Endodermal cell (in vitro differentiated cells): ENCODE measurements around the gene LCN12. TPM values are rescaled to one million over a fixed set of nuclear protein-coding genes. Genes with fewer than 3 reads are reported as not detected.

Experiments
- DNase-seq: peaks from one replicate; pipeline ENCODE4 v3.0.0-alpha.2; 2017
- H3K27ac ChIP-seq: 2 replicates; pipeline ENCODE4 v1.5.1; 2013; ENCODE audit warnings: mild to moderate bottlenecking, low read depth, low read length, moderate library complexity
- H3K27me3 ChIP-seq: 2 replicates; pipeline ENCODE4 v1.6.1; 2013; ENCODE audit warnings: mild to moderate bottlenecking, low read length, moderate library complexity; ENCODE audit not compliant: insufficient read depth, control insufficient read depth, poor library complexity, severe bottlenecking
- H3K36me3 ChIP-seq: 2 replicates; pipeline ENCODE4 v1.7.0; 2013; ENCODE audit warnings: mild to moderate bottlenecking, low read length, moderate library complexity; ENCODE audit not compliant: control insufficient read depth, insufficient read depth
- H3K4me1 ChIP-seq: one replicate; pipeline ENCODE4 v1.7.0; 2013; ENCODE audit warnings: low read length; ENCODE audit not compliant: control insufficient read depth, insufficient read depth
- H3K4me3 ChIP-seq: 2 replicates; pipeline ENCODE4 v1.5.1; 2013; ENCODE audit warnings: mild to moderate bottlenecking, low read length, moderate library complexity
- H3K9ac ChIP-seq: 2 replicates; pipeline ENCODE4 v1.6.1; 2013; ENCODE audit warnings: mild to moderate bottlenecking, low read length, moderate library complexity; ENCODE audit not compliant: poor library complexity, severe bottlenecking; ENCODE audit errors: extremely low read depth
- H3K9me3 ChIP-seq: 2 replicates; pipeline ENCODE4 v1.6.1; 2013; ENCODE audit warnings: mild to moderate bottlenecking, low read length, moderate library complexity; ENCODE audit not compliant: control insufficient read depth
- H3K27ac Mint-ChIP-seq: 2 replicates; pipeline ENCODE4 v1.8.0; 2020; ENCODE audit warnings: mixed read lengths
- H3K27me3 Mint-ChIP-seq: 2 replicates; pipeline ENCODE4 v1.8.0; 2021; ENCODE audit warnings: mild to moderate bottlenecking, mixed read lengths; ENCODE audit not compliant: insufficient read depth
- H3K36me3 Mint-ChIP-seq: 2 replicates; pipeline ENCODE4 v1.8.0; 2020; ENCODE audit warnings: low read depth, mixed read lengths
- H3K4me1 Mint-ChIP-seq: 2 replicates; pipeline ENCODE4 v1.8.0; 2020; ENCODE audit warnings: mixed read lengths
- H3K4me3 Mint-ChIP-seq: 2 replicates; pipeline ENCODE4 v1.8.0; 2020; ENCODE audit warnings: mild to moderate bottlenecking, moderate library complexity, mixed read lengths
- H3K9me3 Mint-ChIP-seq: 2 replicates; pipeline ENCODE4 v1.8.0; 2020; ENCODE audit warnings: mild to moderate bottlenecking, mixed read lengths
- WGBS, 2 experiments: methylation state at CpG; one replicate each; pipeline versions ENCODE4 v1.1.5 to v1.1.7; 2013; ENCODE audit warnings: missing lambda C conversion rate in 2 of 2, mixed read lengths in 1 of 2; ENCODE audit not compliant: insufficient coverage in 1 of 2, insufficient read length in 1 of 2; 5-methylcytosine and 5-hydroxymethylcytosine counted together
- total RNA-seq, 2 donors: library from RNA; stranded (reverse); fragmentation: NEBNext Ultra II Directional in 1 of 2; extraction: Animal tissue kit (Norgen Biotek cat#: 25700) in 1 of 2; gene quantifications; 2 replicates in 1 of 2; 3 replicates in 1 of 2; pipeline ENCODE4 v1.2.1, GENCODE V29; 2021
- TF ChIP-seq, protein P1 (sequence below): fragments of 200-600 bp; sonication (generic); conservative IDR thresholded peaks from 2 replicates; pipeline ENCODE4 v1.5.0; 2021; ENCODE audit warnings: antibody characterized with exemption, mild to moderate bottlenecking

Gene LCN12
- total RNA-seq, 2 donors from 2014 or later = 2.1 to 4.4 TPM

DNA sequence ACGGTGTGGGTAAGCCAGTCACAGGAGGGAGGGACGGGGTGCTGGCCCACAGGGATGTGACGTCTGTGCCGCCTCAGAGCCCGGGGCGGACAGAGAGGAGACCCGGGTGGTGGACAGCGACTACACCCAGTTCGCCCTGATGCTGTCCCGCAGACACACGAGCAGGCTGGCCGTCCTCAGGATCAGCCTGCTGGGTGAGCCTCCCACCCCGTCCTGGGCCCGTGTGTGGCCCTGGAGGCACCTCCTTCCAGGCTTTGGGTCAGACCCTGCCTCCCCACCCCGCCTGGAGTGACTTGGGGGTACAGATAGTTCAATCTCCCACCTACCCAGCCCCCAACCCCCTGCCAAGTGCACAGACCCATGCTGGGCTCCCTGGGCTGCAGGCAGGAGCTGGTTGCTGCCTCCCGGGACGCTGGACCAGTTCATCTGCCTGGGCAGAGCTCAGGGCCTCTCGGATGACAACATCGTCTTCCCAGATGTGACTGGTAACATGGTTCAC lies 1.7 kb downstream of the LCN12 start:
- no peak overlapping the region for H3K4me3 ChIP-seq
- H3K36me3 Mint-ChIP-seq = no peaks in the 10 kb centered on the region
- H3K4me1 ChIP-seq = peaks cover 3% of the 10 kb centered on the region
- H3K27ac Mint-ChIP-seq = no peak overlapping the region
- H3K27me3 Mint-ChIP-seq = peaks cover 4% of the 10 kb centered on the region
- no peak overlapping the region for H3K27ac ChIP-seq
- H3K9me3 ChIP-seq = no peaks in the 10 kb centered on the region
- TF ChIP-seq, protein P1, sequence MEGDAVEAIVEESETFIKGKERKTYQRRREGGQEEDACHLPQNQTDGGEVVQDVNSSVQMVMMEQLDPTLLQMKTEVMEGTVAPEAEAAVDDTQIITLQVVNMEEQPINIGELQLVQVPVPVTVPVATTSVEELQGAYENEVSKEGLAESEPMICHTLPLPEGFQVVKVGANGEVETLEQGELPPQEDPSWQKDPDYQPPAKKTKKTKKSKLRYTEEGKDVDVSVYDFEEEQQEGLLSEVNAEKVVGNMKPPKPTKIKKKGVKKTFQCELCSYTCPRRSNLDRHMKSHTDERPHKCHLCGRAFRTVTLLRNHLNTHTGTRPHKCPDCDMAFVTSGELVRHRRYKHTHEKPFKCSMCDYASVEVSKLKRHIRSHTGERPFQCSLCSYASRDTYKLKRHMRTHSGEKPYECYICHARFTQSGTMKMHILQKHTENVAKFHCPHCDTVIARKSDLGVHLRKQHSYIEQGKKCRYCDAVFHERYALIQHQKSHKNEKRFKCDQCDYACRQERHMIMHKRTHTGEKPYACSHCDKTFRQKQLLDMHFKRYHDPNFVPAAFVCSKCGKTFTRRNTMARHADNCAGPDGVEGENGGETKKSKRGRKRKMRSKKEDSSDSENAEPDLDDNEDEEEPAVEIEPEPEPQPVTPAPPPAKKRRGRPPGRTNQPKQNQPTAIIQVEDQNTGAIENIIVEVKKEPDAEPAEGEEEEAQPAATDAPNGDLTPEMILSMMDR = no peak
- no peak for DNase-seq
- H3K36me3 ChIP-seq = no peaks in the 10 kb centered on the region
- H3K27me3 ChIP-seq = no peaks in the 10 kb centered on the region
- H3K4me1 Mint-ChIP-seq = peaks cover 4% of the 10 kb centered on the region
- H3K9ac ChIP-seq = no peak overlapping the region
- 87 to 92% methylated on average over 10 to 19 of the region's 19 CpGs for WGBS, 2 experiments
- no peak overlapping the region for H3K4me3 Mint-ChIP-seq
- H3K9me3 Mint-ChIP-seq = no peaks in the 10 kb centered on the region

DNA sequence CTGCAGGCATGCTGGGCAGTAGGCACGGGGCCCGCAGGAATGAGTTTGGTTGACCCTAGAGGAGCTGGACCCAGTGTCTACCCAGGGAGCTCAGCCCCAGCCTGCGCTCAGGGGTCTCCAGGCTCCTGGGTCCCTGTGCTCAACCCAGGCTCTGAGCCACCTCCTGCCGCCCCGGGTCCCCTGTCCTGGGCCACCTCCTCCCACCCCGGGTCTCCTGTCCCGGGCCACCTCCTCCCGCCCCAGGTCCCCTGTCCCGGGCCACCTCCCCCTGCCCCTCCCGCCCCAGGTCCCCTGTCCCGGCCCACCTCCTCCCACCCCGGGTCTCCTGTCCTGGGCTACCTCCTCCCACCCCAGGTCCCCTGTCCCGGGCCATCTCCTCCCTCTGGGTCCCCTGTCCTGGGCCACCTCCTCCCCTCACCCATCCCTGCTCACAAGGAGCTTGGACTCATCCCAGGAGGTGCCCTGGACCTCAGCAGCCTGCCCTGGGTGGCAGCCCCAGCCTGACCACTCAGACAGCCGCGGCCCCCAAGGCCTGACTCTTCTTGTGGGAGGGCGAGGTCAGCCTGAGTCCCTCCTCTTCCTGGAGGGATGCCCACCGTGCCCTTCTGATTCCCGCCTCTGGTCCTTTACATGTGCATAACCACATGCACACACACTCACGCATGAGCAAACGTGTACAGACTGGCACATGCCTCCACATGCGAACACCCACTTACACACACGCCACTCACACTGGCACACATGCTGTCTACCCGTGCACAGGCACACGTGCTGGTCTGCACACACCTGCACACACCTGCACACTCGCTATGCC lies 2.4 kb downstream of the LCN12 start:
- H3K9ac ChIP-seq = no peak overlapping the region
- no peaks in the 10 kb centered on the region for H3K9me3 Mint-ChIP-seq
- no peak overlapping the region for H3K4me3 Mint-ChIP-seq
- TF ChIP-seq, protein P1 = no peak
- H3K27me3 ChIP-seq = no peaks in the 10 kb centered on the region
- peaks cover 4% of the 10 kb centered on the region for H3K4me1 Mint-ChIP-seq
- peaks cover 3% of the 10 kb centered on the region for H3K4me1 ChIP-seq
- H3K27ac Mint-ChIP-seq = no peak overlapping the region
- no peak for DNase-seq
- whole genome bisulfite sequencing, 2 experiments = 90 to 97% methylated on average over 16 to 23 of the region's 25 CpGs
- H3K27me3 Mint-ChIP-seq = peaks cover 4% of the 10 kb centered on the region
- H3K36me3 Mint-ChIP-seq = no peaks in the 10 kb centered on the region
- no peak overlapping the region for H3K4me3 ChIP-seq
- H3K9me3 ChIP-seq = no peaks in the 10 kb centered on the region
- H3K36me3 ChIP-seq = no peaks in the 10 kb centered on the region
- no peak overlapping the region for H3K27ac ChIP-seq

DNA sequence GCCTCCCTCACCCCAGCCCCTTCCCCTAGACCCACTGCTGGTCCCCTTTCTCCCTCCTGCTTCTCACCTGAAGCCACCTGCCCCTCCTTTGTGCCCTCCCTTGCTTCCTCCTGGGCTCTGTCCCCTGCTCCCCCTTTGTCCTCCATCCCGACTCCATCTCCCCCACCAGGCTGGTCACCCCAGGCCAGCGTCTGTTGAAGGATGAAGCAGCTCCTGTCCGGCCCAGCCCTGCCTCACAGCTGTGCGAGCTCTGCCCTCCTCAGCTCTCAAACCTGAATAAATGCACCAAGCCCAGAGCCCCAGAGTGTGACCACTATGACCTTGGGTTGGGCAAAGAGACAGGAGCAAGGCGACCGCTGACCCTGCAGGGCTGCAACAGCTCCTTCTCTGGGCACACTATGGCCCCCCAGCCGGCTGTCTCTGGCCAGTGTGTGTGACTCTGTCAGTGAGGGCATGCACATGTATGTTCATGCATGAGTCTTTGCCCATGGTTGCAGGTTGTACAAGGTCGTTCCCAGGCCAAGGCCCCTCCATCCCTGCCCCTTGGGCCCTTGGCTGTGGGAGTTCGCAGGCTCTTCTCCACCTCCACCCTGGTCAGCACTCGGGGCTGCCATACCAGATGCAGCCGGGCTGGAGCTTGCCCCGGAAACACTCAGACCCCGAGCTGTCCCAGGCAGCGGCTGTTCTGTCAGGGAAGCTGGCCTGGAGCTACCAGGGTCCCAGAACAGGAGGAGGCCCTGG lies 3.3 kb downstream of the LCN12 start:
- WGBS, 2 experiments = 86 to 87% methylated on average over 8 to 14 of the region's 14 CpGs
- Histone ChIP-seq H3K9ac (no peak overlapping the region), H3K36me3 (no peaks in the 10 kb centered on the region), H3K4me1 (peaks cover 3% of the 10 kb centered on the region), H3K9me3 (no peaks in the 10 kb centered on the region), H3K27ac (no peak overlapping the region), H3K27me3 (no peaks in the 10 kb centered on the region), H3K4me3 (no peak overlapping the region)
- Mint-ChIP-seq H3K36me3 (no peaks in the 10 kb centered on the region), H3K9me3 (no peaks in the 10 kb centered on the region), H3K4me3 (no peak overlapping the region), H3K27me3 (peaks cover 4% of the 10 kb centered on the region), H3K4me1 (peaks cover 3% of the 10 kb centered on the region), H3K27ac (no peak overlapping the region)
- TF ChIP-seq, protein P1 = no peak
- no peak for DNase-seq
